ENCODE measurements around the gene ZDHHC24. TPM values are rescaled to one million over a fixed set of nuclear protein-coding genes. Genes with fewer than 3 reads are reported as not detected.

ZDHHC24 gene
- total RNA-seq, 1 experiment from 2014 or later: 28.1 TPM

GRCh38 chr11:66497206-66497605, 48.6 kb downstream of the ZDHHC24 start:
- no peak for DNase-seq (ENCODE audit: low spot score)

- DNase-seq (ENCODE audit: low spot score): no peak
Measured at GRCh38 chr11:66495401-66495854, 50.4 kb downstream of the ZDHHC24 start.

- DNase-seq (ENCODE audit: low spot score): no peak
Measured at GRCh38 chr11:66494935-66495334, 50.9 kb downstream of the ZDHHC24 start.

GRCh38 chr11:66494458-66494857, 51.4 kb downstream of the ZDHHC24 start:
- no peak for DNase-seq (ENCODE audit: low spot score)

GRCh38 chr11:66493130-66493529, 52.7 kb downstream of the ZDHHC24 start:
- no peak for DNase-seq (ENCODE audit: low spot score)

GRCh38 chr11:66492161-66492865, 53.5 kb downstream of the ZDHHC24 start:
- DNase-seq (ENCODE audit: low spot score): no peak

GRCh38 chr11:66491315-66491935, 54.4 kb downstream of the ZDHHC24 start:
- no peak for DNase-seq (ENCODE audit: low spot score)

GRCh38 chr11:66489636-66490035, 56.2 kb downstream of the ZDHHC24 start:
- DNase-seq (ENCODE audit: low spot score): no peak

GRCh38 chr11:66488957-66489356, 56.9 kb downstream of the ZDHHC24 start:
- DNase-seq (ENCODE audit: low spot score): no peak

- DNase-seq (ENCODE audit: low spot score): no peak
Measured at GRCh38 chr11:66484806-66485380, 61.0 kb downstream of the ZDHHC24 start.

GRCh38 chr11:66480117-66480938, 65.5 kb downstream of the ZDHHC24 start, which contains the start of gene DPP3:
Gene DPP3 (plus strand): TSS chr11:66480434. CDS start chr11:66482201, 1,767 bp downstream.
- DNase-seq (ENCODE audit: low spot score): peak; percentile 99

- DNase-seq (ENCODE audit: low spot score): peak; percentile 70
Measured at GRCh38 chr11:66479394-66480116, 66.3 kb downstream of the ZDHHC24 start.

- DNase-seq (ENCODE audit: low spot score): peak; percentile 60
Measured at GRCh38 chr11:66478729-66479393, 67.0 kb downstream of the ZDHHC24 start.

- DNase-seq (ENCODE audit: low spot score): no peak
Measured at GRCh38 chr11:66477263-66478201, 68.3 kb downstream of the ZDHHC24 start.

GRCh38 chr11:66476841-66477251, 69.0 kb downstream of the ZDHHC24 start:
- DNase-seq (ENCODE audit: low spot score): no peak

- no peak for DNase-seq (ENCODE audit: low spot score)
Measured at GRCh38 chr11:66476173-66476840, 69.5 kb downstream of the ZDHHC24 start.

GRCh38 chr11:66475349-66476172, 70.3 kb downstream of the ZDHHC24 start:
- DNase-seq (ENCODE audit: low spot score): no peak

Data from HT-29 (cell line).